Gastrocnemius medialis (tissue), 4 donors: Measurements from ENCODE around the gene DBH.

Experiments
- CTCF ChIP-seq, 5 experiments: fragments of 450-650 bp in 3 of 5; fragments of 200-600 bp in 2 of 5; sonication (generic) in 2 of 5; IDR thresholded peaks in 4 of 5; conservative IDR thresholded peaks in 1 of 5; 1 replicate in 4 of 5; 2 replicates in 1 of 5; pipeline ENCODE4 v1.5.1; 2016 to 2019; ENCODE audit warnings: antibody characterized with exemption in 5 of 5, mild to moderate bottlenecking in 3 of 5, moderate library complexity in 3 of 5
- POLR2A ChIP-seq, 2 donors: fragments of 450-650 bp; IDR thresholded peaks; one replicate each; pipeline ENCODE4 v1.6.1; 2017; ENCODE audit warnings: antibody characterized with exemption in 2 of 2, mild to moderate bottlenecking in 2 of 2, moderate library complexity in 2 of 2

- no peak for TF ChIP-seq POLR2A (IDR thresholded peaks at IDR 0.05)
- no peak for TF ChIP-seq CTCF (IDR thresholded peaks at IDR 0.05 in 4 of 5, conservative IDR thresholded peaks at IDR 0.05 in 1 of 5)
Observed at GRCh38 chr9:133609311-133610098, 26.7 kb upstream of the DBH start, which contains the start of gene FAM163B.
